ENCODE data around the gene ZNF423.

Gene ZNF423

DNA sequence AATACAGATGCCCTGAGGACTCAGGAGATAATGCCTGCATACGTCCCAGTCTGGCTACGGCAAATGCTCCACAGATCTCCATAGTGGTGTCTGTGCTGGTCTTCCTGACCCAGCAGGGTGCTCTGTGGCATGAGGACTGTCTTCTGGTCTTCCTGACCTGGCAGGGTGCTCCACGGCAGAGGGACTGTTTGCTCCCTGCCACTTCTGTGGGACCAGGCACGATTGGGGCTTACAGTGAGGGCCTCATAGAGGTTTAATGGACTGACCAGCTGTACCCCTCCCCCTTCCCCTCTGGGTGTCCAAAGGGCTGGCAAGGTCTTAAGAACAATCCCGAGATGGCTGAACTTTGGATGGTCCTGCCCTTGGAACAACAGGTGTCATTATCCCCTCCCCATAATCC lies 359.3 kb downstream of the ZNF423 start:
- Histone ChIP-seq H3K27ac (no peak overlapping the region), H3K4me3 (no peak overlapping the region), H3K4me1 (peaks cover 0 to 13% (median 7%) of the 10 kb centered on the region in 4 donors), H3K27me3 (no peaks in the 10 kb centered on the region), H3K9me3 (no peaks in the 10 kb centered on the region), H3K36me3 (no peaks in the 10 kb centered on the region)
- TF ChIP-seq, protein P1, sequence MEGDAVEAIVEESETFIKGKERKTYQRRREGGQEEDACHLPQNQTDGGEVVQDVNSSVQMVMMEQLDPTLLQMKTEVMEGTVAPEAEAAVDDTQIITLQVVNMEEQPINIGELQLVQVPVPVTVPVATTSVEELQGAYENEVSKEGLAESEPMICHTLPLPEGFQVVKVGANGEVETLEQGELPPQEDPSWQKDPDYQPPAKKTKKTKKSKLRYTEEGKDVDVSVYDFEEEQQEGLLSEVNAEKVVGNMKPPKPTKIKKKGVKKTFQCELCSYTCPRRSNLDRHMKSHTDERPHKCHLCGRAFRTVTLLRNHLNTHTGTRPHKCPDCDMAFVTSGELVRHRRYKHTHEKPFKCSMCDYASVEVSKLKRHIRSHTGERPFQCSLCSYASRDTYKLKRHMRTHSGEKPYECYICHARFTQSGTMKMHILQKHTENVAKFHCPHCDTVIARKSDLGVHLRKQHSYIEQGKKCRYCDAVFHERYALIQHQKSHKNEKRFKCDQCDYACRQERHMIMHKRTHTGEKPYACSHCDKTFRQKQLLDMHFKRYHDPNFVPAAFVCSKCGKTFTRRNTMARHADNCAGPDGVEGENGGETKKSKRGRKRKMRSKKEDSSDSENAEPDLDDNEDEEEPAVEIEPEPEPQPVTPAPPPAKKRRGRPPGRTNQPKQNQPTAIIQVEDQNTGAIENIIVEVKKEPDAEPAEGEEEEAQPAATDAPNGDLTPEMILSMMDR (IDR thresholded peaks at IDR 0.05), result no peak
- DNase-seq, result peak; percentile 7 to 24
- intact Hi-C loops (cut with DNase I; ENCODE audit: low total_unique reads), result no loop called here

DNA sequence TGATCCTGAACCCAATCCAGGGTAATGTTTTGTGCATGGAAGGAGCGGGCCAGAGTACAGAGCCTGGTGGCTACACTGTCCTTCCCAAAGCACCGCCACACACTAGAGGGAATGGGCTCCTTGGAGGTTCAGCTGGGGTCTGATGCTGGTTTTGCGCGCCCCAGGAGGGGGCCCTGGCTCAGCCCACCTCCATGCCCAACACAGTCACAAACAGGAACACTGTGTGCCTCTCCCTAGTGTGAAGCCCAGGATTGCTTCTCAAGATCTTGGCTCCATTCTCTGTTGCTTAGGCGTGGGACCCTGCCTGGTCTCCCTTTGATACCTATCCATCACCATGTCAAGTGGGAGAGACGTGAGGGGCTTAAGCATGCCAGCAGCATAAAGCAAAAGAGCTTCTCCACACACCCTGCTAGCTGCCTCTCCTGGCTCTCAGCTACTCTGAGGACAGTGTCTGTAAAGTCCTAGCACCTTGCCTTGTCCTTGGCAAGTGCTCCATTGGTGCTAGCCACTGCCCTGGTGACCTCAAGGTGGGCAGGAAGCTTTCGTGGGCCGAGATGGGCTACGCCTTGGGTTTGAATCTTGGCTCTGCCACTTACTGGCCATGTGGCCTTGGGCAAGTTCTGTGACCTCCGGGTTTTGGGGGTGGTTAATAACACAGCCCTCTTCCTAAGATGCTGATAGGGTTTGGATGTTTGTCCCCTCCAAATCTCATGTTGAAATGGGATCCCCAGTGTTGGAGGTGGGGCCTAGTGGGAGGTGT lies 360.1 kb downstream of the ZNF423 start:
- intact Hi-C loops (cut with DNase I; ENCODE audit: low total_unique reads), result no loop called here
- H3K9me3 ChIP-seq, result no peaks in the 10 kb centered on the region
- H3K27ac ChIP-seq, result no peak overlapping the region
- peak in 1 of 2 donors; percentile 17 for DNase-seq
- no peak overlapping the region for H3K4me3 ChIP-seq
- TF ChIP-seq, protein P1 (IDR thresholded peaks at IDR 0.05), result no peak
- H3K27me3 ChIP-seq, result no peaks in the 10 kb centered on the region
- peaks cover 0 to 15% (median 8%) of the 10 kb centered on the region in 4 donors for H3K4me1 ChIP-seq
- no peaks in the 10 kb centered on the region for H3K36me3 ChIP-seq

DNA sequence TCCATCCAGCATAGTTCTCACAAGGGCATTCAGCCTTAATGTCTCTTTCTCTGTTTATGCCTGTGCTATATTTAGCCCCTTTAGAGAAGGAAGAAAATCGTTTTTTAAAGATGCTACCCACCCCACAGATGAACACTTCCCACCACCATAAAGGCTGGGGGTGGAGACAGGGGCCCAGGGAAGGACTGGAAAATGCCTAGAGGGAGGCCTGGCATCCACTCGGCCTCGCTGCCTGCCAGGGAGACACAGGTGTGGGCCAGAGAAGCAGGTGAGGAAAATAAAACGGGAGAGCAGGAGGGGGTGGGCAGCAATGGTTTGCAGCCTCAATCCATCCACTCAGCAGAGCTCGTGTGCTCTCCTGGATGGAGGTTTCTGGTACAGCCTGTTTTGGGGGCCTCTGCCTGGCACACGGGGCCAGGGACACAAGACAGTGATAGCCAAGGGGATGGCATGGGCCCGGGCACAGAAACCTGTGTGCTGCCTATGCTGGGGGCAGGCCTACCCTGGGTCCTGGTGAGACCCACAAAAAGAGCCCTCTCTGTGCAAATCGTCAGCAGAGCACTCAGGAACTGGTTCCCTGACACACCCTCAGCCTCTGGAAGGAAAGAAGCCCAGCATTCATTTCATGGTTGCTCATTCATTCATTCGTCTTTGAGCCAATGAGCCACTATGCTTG lies 360.9 kb downstream of the ZNF423 start:
- no peak overlapping the region for H3K4me3 ChIP-seq
- TF ChIP-seq, protein P1 (IDR thresholded peaks at IDR 0.05), result no peak
- no peaks in the 10 kb centered on the region for H3K9me3 ChIP-seq
- intact Hi-C loops (cut with DNase I; ENCODE audit: low total_unique reads), result no loop called here
- DNase-seq, result peak; percentile 12 to 38
- H3K27ac ChIP-seq, result no peak overlapping the region
- no peaks in the 10 kb centered on the region for H3K36me3 ChIP-seq
- peaks cover 0 to 15% (median 8%) of the 10 kb centered on the region in 4 donors for H3K4me1 ChIP-seq
- H3K27me3 ChIP-seq, result no peaks in the 10 kb centered on the region

DNA sequence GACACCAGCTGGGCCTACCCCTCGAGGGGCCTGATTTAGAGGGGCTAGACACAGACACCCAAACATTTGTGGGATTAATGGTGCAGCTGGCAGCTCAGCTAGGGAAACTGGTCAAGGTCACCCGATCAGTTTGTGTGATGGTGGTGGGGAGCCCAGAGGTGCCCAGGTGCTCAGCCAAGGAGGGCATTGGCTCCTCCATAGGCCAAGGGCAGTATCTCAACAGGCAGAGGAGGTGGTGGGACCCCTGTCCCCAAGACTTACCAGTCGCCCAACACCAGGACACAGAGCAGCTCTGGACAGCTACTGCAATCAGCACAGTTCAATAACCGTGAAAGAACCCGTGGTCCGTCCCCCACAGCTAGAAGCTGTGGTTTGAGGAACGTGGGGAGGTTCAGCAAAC lies 361.4 kb downstream of the ZNF423 start:
- H3K4me3 ChIP-seq, result no peak overlapping the region
- H3K27ac ChIP-seq, result no peak overlapping the region
- intact Hi-C loops (cut with DNase I; ENCODE audit: low total_unique reads), result no loop called here
- H3K9me3 ChIP-seq, result no peaks in the 10 kb centered on the region
- peaks cover 0 to 15% (median 8%) of the 10 kb centered on the region in 4 donors for H3K4me1 ChIP-seq
- DNase-seq, result peak; percentile 16 to 50
- no peaks in the 10 kb centered on the region for H3K36me3 ChIP-seq
- no peaks in the 10 kb centered on the region for H3K27me3 ChIP-seq
- TF ChIP-seq, protein P1 (IDR thresholded peaks at IDR 0.05), result no peak

DNA sequence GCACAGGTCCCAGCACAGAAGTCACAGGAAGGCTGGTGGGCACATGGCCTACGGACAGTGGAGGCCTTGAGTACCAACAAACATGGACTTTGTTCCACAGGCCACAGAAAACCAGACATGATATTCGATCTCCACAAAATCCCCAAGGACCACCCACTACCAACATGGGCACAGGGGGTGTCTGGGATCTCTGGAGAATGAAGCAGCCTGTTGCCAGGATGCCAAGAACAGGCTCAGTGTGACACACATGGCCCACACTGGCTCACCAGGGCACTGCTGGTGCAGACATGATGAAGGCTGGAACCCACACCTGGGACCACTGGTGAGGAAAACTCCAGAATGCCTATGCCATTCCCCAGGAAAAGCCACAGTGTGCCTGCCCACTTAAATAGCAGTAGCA lies 362.1 kb downstream of the ZNF423 start:
- H3K9me3 ChIP-seq, result no peaks in the 10 kb centered on the region
- DNase-seq, result peak; percentile 12 to 44
- H3K36me3 ChIP-seq, result no peaks in the 10 kb centered on the region
- TF ChIP-seq, protein P1 (IDR thresholded peaks at IDR 0.05), result no peak
- no peak overlapping the region for H3K27ac ChIP-seq
- intact Hi-C loops (cut with DNase I; ENCODE audit: low total_unique reads), result loop anchor here (2.0 kb wide), 1 partner anchor 383 kb away; no protein-coding TSS in a partner anchor
- no peak overlapping the region for H3K4me3 ChIP-seq
- peaks cover 0 to 15% (median 8%) of the 10 kb centered on the region in 4 donors for H3K4me1 ChIP-seq
- H3K27me3 ChIP-seq, result no peaks in the 10 kb centered on the region

All from tibial artery (tissue), 4 donors.